HG03103 (cell line): ENCODE measurements around the gene LCN1.
"Not testable (repeated sequence)": the region's sequence is repeated elsewhere in the genome, so short reads cannot be mapped to it uniquely, and the experiment has no call there.

ENCODE experiments used
- ATAC-seq: cut with Tn5 transposase; IDR thresholded peaks from one replicate; pipeline ENCODE4 v1.9.1; 2021; ENCODE audit warnings: low read depth; ENCODE audit not compliant: unreplicated experiment

Gene LCN1

GRCh38 chr9:135522137-135522877 lies 1.1 kb downstream of the LCN1 start:
- no peak for ATAC-seq

GRCh38 chr9:135522931-135523330 lies 1.7 kb downstream of the LCN1 start:
- ATAC-seq, result no peak

DNA sequence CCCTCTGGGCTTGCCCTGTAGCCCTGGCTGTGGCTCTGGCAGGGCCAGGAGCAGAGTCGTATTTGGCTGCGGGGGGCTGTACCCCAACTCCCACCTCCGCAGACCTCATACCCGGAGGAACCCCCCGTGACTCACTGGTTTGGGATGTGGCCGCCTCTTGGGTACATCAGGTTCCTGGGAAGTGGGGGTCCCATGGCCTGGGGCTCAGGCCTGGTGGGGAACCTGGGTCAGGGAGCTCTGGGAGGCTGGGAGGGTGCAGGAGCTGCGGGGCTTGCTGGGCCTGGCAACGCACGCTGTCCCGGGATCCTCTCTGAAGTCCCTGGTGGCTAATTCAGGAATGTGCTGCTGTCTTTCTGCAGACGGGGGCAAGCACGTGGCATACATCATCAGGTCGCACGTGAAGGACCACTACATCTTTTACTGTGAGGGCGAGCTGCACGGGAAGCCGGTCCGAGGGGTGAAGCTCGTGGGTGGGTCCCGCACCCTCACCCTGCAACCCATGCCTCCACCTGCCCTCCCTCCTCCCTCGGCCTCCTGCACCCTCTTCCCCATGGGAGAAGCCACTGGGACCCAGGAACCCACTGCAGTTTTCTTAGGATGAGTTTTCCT lies 2.4 kb downstream of the LCN1 start:
- no peak for ATAC-seq

DNA sequence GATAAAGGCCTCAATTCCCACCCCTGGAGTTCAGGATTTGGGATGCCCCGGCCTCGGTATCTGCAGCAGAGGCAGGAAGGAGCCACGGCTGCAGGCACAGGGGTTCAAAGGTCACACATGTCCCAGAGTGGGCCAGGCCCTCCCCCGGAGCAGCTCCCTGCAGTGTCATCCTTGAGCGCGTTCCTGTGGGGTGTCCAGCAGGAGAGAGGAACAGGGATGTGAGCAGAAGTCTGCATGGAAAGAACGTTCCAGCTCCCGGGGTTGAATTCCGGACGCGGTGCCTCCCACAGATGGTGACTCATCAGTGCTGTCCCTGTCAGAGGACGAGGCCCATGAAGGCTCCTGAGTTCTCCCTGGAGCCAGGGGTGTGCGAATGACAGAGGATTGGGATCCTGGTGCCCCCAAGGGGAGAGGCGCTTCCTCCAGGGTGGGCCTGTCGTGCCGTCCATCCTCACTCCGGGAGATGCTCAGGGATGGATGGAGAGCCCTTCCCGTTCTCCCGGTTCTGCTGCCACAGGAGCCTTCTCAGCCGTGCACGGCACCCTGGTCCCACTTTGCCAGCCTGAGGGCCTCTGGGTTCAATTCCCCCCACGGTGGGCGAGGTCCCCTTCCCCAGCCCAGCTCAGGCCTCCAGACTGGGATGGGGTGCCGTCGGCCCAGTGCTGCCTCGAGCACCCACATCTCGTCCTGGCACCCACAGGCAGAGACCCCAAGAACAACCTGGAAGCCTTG lies 3.1 kb downstream of the LCN1 start:
- no peak for ATAC-seq

GRCh38 chr9:135525241-135526088 lies 4.2 kb downstream of the LCN1 start:
- no peak for ATAC-seq

GRCh38 chr9:135526089-135526729 lies 5.0 kb downstream of the LCN1 start:
- ATAC-seq, result no peak

- no peak for ATAC-seq
These were observed 5.7 kb downstream of the LCN1 start for GRCh38 chr9:135526730-135527571.

DNA sequence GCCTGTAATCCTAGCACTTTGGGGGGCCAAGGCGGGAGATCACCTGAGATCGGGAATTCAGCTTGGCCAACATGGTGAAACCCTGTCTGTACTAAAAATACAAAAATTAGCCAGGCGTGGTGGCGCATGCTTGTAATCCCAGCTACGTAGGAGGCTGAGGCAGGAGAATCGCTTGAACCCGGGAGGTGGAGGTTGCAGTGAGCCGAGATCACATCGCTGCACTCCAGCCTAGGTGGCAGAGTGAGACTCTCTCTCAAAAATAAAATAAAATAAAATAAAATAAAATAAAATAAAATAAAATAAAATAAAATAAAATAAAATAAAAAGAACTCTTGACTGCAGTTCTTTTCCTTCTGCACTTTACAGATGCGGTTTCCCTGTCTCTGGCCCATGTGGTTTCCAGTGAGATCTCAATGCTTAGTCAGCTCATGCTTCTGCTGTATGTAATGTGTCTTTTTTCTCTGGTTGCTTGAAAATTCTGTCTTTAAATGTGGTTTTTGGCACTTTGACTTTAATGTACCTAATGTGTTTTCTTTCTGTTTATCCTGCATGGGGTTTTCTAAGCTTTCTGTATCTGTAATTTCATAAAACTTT lies 7.7 kb downstream of the LCN1 start:
- ATAC-seq, result not testable (repeated sequence)

DNA sequence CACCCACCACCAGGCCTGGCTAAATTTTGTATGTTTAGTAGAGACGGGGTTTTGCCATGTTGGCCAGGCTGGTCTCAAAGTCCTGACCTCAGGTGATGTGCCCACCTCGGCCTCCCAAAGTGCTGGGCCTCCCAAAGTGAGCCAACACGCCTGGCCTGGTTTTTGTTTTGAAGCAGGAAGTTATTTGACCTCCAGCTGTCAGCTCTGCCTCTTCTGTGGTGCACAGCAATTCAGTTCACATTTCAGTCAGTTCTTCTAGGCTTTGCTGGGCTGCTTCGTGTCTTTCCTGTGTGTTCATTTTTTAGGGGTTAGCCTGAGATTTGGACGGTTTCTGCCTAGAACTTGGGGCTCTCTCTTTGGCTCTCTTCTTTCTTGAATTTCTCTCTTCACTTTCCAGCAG lies 8.9 kb downstream of the LCN1 start:
- no peak for ATAC-seq

DNA sequence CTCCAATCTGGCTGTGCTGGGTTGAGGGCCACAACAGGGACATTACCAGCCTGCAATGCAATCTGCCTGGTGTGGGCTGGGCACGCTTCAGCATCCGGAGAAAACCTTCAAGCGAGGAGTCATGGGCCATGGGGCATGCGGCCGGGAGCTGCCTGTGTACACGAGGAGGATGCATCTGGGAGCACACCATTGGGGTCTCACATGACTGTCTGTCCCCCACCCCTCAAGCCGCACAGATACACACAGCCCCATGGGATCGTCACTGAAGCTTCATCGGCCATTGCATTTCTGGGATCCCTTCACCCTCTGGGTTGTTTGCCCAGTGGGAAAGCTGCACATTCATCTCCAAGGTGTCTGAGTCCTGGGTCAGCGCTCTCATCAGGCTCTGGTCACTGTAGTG lies 9.9 kb downstream of the LCN1 start:
- no peak for ATAC-seq

GRCh38 chr9:135533113-135533512 lies 11.9 kb downstream of the LCN1 start:
- ATAC-seq, result no peak

- no peak for ATAC-seq
These were observed 12.4 kb downstream of the LCN1 start for GRCh38 chr9:135533674-135534073.

GRCh38 chr9:135534192-135534711 lies 13.0 kb downstream of the LCN1 start:
- ATAC-seq, result not testable (repeated sequence)

GRCh38 chr9:135534826-135535225 lies 13.6 kb downstream of the LCN1 start:
- not testable (repeated sequence) for ATAC-seq

DNA sequence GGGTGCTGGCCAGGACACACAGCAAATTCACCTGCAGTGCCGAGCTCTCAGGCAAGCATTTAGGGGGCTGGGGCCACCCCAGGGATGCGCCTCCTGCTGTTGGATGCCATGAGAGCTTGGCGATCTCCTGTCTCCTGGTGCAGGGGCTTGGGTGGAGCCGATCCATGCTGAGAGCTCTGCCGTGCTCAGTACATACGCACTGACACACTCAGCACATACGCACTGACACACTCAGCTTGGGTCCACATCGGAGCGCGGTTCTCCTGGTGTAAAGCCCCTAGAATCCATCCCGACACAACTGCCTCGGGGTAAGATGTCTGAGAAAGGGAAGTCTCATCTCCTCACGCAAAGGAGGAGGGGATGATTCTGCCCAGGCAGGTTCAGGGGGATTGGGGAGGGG lies 14.4 kb downstream of the LCN1 start:
- ATAC-seq, result not testable (repeated sequence)

- no peak for ATAC-seq
These were observed 15.0 kb downstream of the LCN1 start for GRCh38 chr9:135536216-135536615.

DNA sequence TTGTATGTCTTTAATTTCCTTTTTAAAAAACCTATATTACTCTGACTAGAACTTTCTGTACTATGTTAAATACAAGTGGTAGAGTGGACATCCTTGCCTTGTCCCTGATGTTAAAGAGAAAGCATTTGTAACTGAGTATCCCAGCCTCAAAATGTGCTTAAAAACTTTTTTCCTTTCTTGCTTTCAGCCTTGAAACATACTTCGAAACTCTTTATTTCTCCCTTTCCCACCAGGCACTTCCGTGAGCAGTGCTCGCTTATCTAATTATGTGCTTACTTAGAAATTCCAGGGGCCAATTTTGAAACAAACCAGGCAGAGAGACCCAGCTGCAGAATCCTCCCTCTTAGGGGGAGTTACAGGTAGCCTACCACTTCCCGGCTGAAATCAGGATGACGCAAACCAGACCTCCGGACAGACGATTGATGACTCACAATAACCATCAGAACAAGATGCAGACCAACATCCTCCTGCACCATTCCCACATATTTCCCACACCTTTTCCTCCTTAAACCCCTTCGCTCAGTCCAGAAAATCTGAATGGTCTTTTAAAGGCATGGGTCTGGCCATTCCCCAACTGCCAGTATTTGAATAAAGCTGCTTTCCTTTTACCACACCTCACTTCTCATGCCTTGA lies 22.1 kb downstream of the LCN1 start:
- not testable (repeated sequence) for ATAC-seq

- ATAC-seq, result no peak
These were observed 23.9 kb downstream of the LCN1 start for GRCh38 chr9:135544981-135545635.
